ENCODE data around the gene FCHSD1.

- no peak for TF ChIP-seq POLR2A (IDR thresholded peaks at IDR 0.05)
- no peak for TF ChIP-seq CTCF (IDR thresholded peaks at IDR 0.05)
Observed at GRCh38 chr5:141675672-141676071, 24.5 kb upstream of the FCHSD1 start.

All from stomach (tissue), 4 donors.